GM15510 (cell line): ENCODE data around the gene GRAMD4.
A peak's percentile ranks its signal among the peaks of the same experiment; 100 is the strongest.

ENCODE experiments used
- POLR2A ChIP-seq: IDR thresholded peaks from 3 replicates; pipeline ENCODE4 v1.6.1; 2011; ENCODE audit warnings: borderline replicate concordance; ENCODE audit not compliant: insufficient read length; ENCODE audit errors: extremely low read depth

The GRAMD4 gene

DNA sequence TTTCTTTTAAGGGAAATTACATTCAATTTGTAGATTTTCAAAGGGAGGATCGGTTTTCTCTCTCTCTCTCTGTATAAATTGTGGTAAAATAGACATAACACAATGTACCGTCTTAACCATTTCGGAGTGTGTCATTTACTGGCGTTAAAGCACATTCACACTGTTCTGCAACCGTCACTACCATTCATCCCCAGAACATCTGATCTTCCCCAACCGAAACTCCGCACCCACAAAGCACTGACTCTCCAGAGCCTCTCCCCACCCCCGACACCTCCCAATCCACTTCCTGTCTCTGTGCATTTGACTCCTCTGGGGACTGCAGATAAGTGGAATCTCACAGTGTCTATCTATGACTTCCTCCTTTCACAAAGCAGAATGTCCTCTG, 15.9 kb upstream of the GRAMD4 start:
- no peak for TF ChIP-seq POLR2A

DNA sequence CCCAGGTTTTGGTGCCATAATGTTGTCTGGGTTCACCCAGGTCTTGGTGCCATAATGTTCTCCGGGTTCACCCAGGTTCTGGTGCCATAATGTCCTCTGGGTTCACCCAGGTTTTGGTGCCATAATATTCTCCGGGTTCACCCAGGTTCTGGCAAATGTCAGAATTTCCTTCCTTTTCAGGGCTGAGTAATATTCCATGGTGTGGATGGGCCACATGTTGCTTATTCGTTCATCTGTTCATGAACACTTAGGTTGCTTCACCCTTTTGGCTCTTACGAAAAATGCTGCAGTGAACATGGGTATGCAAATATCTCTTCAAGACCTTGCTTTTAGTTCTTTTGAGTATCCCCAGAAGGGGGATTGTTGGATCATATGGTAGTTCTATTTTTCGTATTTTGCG, 15.1 kb upstream of the GRAMD4 start:
- TF ChIP-seq POLR2A = no peak

DNA sequence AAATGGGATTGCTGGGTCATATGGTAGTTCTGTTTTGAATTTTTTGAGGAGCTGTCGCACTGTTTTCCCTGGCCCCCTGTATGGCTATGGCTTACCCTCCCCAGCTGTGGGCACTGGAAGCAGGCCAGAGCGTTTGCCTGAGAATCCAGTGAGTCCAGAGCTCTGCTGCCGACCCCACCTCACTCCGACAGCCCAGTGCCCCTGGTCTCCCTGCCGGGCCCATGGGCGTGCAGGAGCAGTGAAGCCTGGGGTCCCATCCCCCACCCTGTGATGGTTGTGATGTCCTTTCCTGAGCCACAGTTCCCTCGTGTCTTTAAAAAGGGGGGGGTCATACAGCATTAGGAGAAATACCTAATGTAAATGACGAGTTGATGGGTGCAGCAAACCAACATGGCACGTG, 13.3 kb upstream of the GRAMD4 start:
- TF ChIP-seq POLR2A = no peak

DNA sequence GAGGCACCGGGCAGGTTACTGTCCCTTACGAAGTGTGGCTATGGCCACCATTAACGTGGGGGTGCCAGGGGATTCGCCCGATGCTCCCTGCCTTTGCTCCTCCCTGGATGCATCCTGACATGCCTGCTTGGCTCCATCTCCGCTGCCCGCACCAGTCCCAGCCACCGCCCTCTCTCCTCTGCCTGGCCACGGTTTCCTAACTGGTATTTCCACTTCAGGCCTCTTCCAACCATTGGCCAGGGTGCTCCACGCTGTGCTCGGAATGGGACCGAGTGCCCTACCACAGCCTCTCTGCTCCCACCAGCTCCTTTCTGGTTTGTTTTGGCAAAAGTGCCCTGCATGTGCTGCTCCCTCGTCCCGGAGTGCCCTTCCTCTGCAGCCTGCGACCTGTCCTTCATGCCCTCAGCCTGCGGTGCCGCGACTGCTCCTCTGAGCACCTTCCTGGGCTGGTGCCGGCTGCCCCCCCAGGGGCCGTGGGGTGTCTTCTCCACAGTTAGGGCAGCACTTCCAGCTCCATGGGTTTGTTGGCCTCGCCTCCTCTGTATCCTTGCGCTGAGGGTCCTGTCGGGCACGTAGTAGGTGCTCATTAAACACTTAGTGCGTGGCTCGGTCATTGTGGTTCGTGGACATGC, 12.6 kb upstream of the GRAMD4 start:
- no peak for TF ChIP-seq POLR2A

DNA sequence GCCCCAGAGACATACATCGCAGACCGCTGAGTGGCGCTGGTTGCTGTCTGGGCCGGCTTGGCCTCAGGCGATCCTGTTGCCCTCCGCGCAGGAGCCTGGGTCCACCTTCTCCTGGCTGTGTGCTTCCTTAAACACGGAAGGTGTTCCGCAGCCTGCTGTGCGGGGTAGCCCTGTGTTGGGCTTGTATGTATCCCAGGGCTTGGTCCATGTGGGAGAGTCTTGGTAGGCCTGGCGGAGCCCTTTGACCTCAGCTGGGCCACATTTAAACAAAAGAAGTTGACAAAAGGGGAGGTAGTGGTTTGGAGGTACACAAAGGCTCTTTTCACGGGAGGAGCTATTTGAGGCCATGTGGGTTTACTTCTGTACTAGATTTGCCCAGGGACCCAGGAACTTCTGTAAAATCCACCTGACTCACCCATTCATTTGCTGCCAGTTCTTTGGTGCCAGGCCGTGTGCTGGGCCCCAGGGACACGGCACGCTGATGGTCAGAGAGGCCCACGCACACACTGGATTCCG, 11.0 kb upstream of the GRAMD4 start:
- TF ChIP-seq POLR2A = no peak

DNA sequence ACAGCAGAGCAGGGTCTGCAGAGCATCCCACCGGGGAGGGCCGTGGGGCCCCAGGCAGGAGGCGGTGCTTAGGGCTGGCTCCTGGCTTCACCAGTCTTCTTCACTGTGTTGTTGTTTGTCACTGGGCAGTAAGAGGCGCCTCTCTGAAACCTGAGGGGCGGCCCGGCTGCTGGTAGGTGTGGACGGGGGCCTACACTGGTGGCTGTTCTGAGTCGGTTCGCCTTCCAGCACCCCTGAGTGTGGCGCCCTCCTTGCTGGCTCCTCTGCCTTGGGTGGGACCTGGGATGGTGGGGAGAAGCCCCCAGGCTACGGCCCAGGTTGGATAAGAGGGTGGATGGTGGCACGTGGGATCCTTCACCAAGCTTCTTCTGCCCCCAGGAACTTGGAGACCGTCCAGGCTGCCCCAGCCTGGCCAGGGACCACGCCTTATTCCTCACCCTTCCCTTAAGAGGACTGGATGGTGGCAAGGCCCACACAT, 10.4 kb upstream of the GRAMD4 start:
- TF ChIP-seq POLR2A = no peak

DNA sequence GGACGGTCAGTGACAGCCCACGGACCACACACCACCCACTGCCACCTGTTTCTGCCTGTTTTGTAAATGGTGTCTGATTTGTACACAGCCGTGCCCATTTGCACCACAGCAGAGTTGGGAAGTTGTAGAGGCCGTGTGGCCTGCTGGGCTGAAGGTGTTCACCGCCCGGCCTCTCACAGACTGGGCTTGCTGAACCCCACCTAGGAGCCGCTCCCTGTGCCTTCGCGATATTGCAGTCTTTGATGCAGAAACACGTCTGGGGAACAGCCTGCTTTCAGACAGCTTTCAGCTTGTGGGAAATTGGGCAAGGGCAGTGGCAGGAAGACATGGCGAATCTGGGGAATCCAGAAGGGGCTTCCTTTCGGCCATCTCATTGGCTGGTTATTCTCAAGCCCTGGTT, 9.8 kb upstream of the GRAMD4 start:
- TF ChIP-seq POLR2A = no peak

DNA sequence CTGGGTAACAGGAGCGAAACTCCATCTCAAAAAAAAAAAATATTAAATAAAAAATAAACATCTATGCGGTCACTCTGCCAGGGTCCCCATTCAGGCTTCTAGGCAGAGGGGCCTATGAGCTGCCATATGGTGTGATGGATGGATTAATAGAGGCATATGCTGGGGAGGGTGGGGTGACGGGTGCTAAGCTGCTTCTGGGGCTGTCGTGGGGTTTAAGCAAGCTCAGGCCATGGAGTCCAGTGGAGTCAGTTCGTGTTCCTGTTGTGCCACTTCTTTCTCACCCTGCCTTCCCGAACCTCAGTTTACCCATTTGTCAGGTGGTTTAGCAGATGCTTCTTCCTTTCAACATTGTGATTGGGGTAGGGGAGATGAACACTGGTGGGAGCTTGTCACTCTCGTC, 9.0 kb upstream of the GRAMD4 start:
- TF ChIP-seq POLR2A = no peak

DNA sequence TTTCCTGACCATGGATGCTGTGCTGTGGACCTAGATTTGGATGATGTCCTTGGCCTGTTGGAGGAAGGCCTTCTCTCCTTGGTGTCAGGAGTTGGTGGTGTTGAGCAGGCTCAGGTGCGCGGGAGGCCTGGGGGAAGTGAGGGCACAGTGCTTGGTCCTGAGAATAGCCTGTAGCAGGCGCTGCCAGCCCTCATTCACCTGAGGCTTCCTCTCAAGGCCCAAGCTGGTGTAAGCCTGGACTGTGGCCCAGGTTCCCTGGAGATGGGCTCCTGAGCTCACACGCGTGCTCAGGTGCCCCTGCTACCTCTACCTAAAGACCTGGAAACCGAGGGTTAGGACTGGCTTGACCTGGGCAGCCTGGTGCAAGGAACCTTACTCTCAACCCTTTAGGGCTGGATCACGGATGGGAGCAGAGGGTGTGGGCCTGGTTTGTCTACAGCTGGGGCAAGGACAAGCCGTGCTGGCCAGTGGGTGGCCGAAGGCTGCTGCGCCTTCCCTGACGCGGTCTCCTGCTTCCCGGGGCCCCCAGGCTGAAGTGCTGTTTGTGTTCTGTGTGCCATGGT, 7.8 kb upstream of the GRAMD4 start:
- TF ChIP-seq POLR2A = no peak

DNA sequence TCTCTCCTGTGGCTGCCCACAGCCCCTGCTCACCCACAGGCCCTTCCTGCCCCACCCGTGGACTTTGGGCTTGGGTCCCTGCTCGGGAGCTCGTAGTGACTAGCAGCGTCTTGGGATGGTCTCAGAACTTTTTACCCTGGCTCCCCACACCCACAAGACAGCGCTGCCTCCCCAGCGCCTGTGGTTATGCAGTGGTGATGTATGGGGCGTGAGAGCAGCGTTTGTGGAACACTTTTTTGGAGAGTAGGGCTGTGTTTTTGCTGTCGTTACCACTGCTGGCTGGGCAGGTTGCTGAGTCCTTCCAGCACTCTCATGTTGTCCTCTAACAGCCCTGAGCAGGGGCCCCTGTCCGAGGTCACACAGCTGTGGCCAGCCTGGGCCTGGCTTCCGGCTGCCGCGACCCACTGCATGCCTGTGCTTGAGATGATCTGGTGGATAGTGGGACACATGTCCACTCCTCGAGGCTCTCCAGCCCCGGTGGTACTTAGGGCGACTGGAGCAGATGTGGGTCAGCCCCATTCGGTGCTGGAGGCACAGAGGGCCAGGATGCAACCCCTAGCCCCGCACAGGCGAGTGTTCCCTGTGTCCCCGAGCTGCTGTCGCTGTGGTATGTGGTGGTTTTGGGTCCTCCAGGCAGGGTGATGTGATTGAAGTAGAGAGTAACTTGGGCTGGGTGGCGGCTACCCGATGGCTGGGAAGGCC, 7.1 kb upstream of the GRAMD4 start:
- no peak for TF ChIP-seq POLR2A

DNA sequence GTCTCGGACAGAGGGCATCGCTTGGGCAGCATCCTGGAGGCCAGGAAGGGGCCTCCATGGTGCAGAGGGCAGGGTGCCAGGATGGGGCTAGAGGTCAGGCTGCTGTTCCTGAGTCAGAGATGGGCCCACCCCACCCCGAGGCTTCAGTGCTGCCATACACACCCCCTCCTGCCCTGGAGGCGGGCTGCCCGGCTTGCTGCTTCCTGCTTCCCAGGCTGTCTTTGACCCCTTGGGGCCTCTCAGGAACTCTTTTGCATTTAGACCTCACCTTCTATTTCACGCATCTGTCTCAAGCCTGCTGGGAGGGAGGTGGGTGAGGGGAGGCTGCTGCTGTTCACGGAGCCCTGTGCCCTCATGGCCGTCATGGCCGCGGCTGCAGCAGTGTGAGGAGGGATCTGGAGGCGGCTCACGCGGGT, 6.6 kb upstream of the GRAMD4 start:
- TF ChIP-seq POLR2A = peak; percentile 42

DNA sequence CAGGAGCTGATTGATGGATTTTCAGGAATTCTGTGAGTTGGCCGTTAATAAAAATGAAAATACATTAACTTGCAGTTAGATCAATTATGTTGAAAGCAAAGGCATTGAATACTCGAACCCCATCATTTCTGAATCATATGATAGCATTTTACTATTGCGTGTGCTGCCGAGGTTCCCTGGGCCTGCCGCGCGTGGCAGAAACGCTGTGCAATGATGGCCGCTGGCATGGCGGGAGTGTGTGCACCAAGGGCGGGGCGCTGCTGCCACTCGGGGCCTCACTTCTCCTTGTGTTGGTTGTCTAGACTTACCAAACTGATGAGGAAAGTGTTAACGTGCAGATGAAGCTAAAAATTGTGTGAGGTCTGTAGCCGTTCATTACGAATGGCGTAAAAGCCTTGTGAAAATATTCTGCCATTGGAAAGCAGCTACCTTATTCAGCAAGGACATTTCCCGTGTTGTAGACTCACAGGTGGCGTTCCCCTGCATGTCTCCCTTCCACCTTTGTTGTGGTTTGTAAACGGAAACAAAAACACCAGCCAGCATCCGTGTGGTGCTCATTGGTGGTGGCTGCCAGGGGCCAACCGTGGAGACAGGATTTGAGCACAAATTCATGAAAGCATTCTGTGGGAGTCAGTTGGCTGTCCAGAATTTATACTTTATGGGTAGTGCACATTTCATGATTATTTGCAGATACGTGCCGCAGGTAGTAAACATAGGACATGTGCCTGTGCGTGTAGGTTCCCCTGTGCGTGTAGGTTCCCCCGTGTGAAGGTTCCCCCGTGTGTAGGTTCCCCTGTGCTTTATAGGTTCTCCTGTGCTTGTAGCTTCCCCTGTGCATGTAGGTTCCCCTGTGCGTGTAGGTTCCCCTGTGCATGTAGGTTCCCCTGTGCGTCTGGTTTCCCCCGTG, 5.9 kb upstream of the GRAMD4 start:
- TF ChIP-seq POLR2A = peak; percentile 8

DNA sequence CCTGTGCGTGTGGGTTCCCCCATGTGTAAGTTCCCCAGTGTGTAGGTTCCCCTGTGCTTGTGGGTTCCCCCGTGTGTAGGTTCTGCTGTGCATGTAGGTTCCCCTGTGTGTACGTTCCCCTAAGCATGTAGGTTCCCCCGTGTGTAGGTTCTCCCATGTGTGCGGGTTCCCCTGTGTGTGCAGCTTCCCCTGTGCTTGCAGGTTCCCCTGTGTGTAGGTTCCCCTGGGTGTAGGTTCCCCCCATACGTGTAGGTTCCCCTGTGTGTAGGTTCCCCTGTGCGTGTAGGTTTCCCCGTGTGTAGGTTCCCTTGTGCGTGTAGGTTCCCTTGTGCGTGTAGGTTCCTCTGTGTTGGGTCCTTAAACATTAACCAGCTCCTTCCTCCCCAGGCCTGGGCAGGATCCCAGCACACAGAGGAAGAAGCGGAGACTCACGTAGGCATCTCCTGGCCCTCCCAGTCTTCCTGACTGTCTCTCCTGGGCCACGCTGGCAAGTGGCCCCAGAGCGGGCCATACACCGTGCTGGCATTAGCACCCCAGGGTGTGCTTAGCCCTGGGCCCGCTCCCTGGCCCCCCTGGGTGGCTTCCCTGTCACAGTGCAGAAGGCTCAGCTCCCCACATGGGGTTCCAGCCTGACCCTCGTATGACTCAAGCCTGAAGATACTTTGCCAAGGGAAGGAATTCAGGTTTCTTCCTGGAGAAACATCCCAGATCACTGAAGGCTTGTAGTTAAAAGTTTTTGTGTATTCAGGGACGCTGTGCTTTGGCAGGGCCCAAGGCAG, 2.8 kb upstream of the GRAMD4 start:
- no peak for TF ChIP-seq POLR2A
